ACC112 (cell line): ENCODE results near the gene PCSK5.

Experiments
- H2AFZ ChIP-seq: fragments of 200-600 bp; sonication (generic); one replicate; pipeline ENCODE4 v1.6.0; 2017; ENCODE audit warnings: antibody characterized with exemption, low read length; ENCODE audit not compliant: unreplicated experiment
- H3K27ac ChIP-seq: fragments of 200-600 bp; sonication (generic); 2 replicates; pipeline ENCODE4 v1.5.1; 2014; ENCODE audit warnings: low read depth, mild to moderate bottlenecking, antibody characterized with exemption, low read length, moderate library complexity
- H3K27me3 ChIP-seq: fragments of 200-600 bp; sonication (generic); 2 replicates; pipeline ENCODE4 v1.6.1; 2014; ENCODE audit warnings: mild to moderate bottlenecking, antibody characterized with exemption, low read length, moderate library complexity, mixed read lengths; ENCODE audit not compliant: insufficient read depth
- H3K36me3 ChIP-seq: fragments of 200-600 bp; sonication (generic); 2 replicates; pipeline ENCODE4 v1.6.1; 2016; ENCODE audit warnings: mild to moderate bottlenecking, antibody characterized with exemption, low read length, moderate library complexity, mixed read lengths; ENCODE audit not compliant: insufficient read depth
- H3K4me1 ChIP-seq: fragments of 200-600 bp; sonication (generic); one replicate; pipeline ENCODE4 v1.6.1; 2016; ENCODE audit warnings: low read length, mixed read lengths; ENCODE audit not compliant: insufficient read depth, unreplicated experiment, control insufficient read depth
- H3K4me3 ChIP-seq: fragments of 200-600 bp; sonication (generic); 2 replicates; pipeline ENCODE4 v1.5.1; 2014; ENCODE audit warnings: mild to moderate bottlenecking, low read depth, low read length
- H3K79me2 ChIP-seq: fragments of 200-600 bp; sonication (generic); one replicate; pipeline ENCODE4 v1.6.0; 2016; ENCODE audit warnings: low read length; ENCODE audit not compliant: control insufficient read depth, unreplicated experiment, insufficient read depth

Gene PCSK5

DNA sequence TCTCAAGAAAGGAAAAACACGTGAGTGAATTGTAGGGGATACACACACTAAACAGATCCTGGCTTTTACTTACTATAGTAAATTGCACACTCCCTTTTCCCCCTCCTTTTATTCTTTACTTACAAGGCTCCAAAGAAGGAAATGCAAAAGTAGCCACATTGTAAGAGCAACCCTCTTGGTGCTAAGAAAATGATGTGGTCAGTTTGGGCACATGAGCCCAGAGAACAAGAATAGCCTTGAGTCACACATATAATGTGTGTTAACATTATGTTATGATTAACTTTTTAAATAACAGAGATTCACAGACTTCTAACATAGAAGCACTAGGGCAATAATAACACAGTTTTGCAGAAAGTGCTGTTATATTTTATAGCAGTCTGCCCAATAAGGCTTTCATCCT is 48.5 kb downstream of the PCSK5 start:
- Histone ChIP-seq H2AFZ (no peak overlapping the region), H3K79me2 (no peaks in the 10 kb centered on the region), H3K27ac (no peak overlapping the region), H3K4me1 (no peaks in the 10 kb centered on the region), H3K36me3 (no peaks in the 10 kb centered on the region), H3K27me3 (no peaks in the 10 kb centered on the region), H3K4me3 (no peak overlapping the region)

DNA sequence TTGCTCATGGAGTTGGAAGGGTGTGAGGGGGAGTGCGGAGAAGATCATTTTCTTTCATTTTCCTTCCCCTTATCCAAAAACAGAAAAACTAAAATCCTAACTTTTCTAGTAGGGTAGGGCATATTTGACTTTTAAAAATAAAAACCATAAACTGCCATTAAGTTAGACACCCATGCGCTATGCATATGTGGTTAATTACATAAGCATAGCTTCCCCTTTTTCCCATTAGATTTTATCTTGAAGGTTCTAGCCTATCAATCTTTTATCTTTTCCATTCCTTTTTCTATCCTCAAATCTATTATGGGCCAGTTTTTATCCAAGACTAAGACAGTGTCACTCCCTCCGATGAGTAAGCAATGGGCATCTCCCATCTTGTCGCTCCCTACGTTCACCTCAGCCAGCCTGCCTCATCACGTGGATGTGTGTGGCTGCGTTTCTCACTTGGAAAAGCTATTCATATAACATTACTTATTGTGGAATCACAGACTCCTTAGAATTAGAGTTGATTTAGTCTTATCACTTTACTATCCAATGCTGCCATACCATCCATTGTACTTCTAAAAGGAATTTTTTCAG is 49.2 kb downstream of the PCSK5 start:
- Histone ChIP-seq H3K79me2 (no peaks in the 10 kb centered on the region), H3K4me1 (no peaks in the 10 kb centered on the region), H3K36me3 (no peaks in the 10 kb centered on the region), H2AFZ (no peak overlapping the region), H3K27ac (no peak overlapping the region), H3K4me3 (no peak overlapping the region), H3K27me3 (no peaks in the 10 kb centered on the region)

DNA sequence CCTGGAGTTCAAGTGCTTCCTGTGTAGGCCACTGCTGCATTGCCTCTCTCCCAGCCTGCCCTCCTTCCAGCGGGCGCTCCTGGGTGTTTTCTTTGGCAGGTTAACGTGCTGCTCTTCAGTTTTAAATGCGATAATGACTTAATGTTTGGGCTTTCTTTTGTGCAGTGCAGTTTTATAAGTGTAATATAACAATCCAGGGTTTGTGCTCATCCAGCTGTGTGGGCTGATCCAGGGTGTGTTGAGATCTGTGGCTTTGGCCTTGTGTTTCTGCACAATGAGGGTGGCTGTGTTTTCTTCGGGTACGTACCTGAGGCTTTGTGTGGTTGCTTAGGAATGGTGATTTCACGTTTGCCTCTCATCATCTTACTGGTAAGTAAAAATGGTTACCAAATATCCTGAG is 50.6 kb downstream of the PCSK5 start:
- no peaks in the 10 kb centered on the region for H3K27me3 ChIP-seq
- no peaks in the 10 kb centered on the region for H3K4me1 ChIP-seq
- no peak overlapping the region for H3K27ac ChIP-seq
- no peak overlapping the region for H3K4me3 ChIP-seq
- no peaks in the 10 kb centered on the region for H3K36me3 ChIP-seq
- no peak overlapping the region for H2AFZ ChIP-seq
- no peaks in the 10 kb centered on the region for H3K79me2 ChIP-seq

DNA sequence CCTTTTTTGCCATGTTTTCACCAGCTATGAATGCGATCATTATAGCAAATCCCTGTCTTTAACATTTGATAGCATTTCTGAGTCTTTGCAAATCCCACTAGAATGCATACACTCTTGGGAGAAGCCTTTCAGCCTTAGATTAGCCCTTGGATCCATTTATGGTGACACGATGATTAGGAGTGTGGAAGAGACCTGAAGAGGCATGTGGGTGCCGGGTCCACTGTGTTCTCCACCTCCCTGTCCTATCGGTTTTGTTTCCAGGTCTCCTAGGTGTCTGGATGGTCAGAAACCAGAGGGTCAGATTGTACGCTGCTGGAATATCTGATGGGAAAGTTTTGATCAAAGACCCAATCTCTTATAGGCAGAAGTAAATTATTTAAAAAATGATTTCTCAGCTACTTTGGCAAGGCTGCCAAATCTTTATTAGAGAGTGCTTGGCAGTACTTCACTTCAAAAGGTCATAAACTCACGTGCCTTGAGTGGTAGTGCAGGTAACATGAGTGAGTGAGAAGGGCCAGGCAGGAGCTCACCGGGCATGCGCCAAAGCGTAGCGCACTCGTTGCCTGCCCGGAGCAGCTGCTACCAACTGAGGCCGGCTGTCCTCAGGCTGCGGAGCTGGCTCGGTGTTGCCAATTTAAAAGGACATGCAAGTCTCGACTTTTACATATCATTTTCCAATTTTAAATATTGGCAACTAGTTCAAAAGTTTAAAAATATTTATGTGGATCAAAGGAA is 51.3 kb downstream of the PCSK5 start:
- Histone ChIP-seq H3K4me1 (no peaks in the 10 kb centered on the region), H3K27ac (no peak overlapping the region), H3K27me3 (no peaks in the 10 kb centered on the region), H3K36me3 (no peaks in the 10 kb centered on the region), H3K4me3 (no peak overlapping the region), H2AFZ (no peak overlapping the region), H3K79me2 (no peaks in the 10 kb centered on the region)

DNA sequence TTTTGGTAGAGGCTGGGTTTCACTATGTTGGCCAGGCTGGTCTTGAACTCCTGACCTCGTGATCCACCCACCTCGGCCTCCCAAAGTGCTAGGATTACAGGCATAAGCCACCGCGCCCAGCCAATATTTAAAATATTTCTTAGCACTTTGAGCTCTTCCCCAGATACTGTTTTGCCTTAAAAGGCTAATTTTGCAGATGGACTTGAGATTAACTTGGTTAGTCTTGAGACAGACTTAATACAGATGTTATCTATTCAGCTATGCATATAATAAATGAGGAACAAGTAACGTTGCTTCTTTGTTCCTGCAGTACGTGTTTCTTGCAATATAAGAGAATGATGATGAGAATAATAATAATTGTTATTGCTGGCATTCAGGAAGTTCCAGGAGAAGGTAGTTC is 56.3 kb downstream of the PCSK5 start:
- Histone ChIP-seq H3K4me3 (no peak overlapping the region), H3K79me2 (no peaks in the 10 kb centered on the region), H3K27me3 (no peaks in the 10 kb centered on the region), H3K27ac (no peak overlapping the region), H2AFZ (no peak overlapping the region), H3K36me3 (no peaks in the 10 kb centered on the region), H3K4me1 (no peaks in the 10 kb centered on the region)

DNA sequence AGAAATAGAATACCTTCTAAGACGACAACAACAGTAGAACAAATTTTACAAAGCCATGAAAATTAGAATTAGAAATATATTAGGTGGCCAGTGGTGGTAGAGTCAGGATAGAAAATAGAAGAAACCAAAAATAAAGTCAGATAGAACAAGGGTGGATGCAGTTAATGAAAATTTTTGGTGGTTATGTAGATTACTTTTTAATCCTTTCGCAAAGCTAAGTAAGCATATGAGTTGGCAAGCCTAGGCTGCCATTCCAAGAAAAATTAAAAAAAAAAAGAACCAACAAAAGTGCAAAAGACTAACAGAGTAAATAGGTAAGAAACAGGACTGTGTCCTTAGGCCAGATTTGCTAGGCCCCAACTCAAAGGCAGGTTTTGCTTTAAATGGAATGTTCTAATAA is 56.8 kb downstream of the PCSK5 start:
- H3K36me3 ChIP-seq, result no peaks in the 10 kb centered on the region
- H2AFZ ChIP-seq, result no peak overlapping the region
- no peaks in the 10 kb centered on the region for H3K27me3 ChIP-seq
- H3K4me1 ChIP-seq, result no peaks in the 10 kb centered on the region
- H3K79me2 ChIP-seq, result no peaks in the 10 kb centered on the region
- H3K27ac ChIP-seq, result no peak overlapping the region
- H3K4me3 ChIP-seq, result no peak overlapping the region

DNA sequence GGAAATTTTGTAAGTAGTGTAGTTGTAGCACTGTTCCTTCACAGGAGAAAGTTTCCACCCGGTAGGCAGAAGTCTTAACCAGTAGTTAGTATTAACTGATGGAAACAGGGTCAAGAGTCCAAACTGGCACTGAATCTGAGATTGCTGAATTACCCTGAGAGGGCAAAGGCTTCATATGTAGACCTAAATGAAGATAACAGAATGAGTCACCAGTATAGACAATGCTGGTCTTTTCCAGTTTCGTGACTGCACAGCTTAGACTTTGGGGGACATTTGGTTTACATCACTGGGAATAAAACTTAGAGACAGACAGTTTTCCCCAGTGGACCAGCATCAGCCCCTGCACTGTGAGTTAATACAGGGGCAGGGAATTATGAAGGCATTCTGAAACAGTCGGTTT is 60.5 kb downstream of the PCSK5 start:
- Histone ChIP-seq H3K4me3 (no peak overlapping the region), H3K79me2 (no peaks in the 10 kb centered on the region), H3K27ac (no peak overlapping the region), H2AFZ (no peak overlapping the region), H3K27me3 (no peaks in the 10 kb centered on the region), H3K4me1 (no peaks in the 10 kb centered on the region), H3K36me3 (no peaks in the 10 kb centered on the region)

DNA sequence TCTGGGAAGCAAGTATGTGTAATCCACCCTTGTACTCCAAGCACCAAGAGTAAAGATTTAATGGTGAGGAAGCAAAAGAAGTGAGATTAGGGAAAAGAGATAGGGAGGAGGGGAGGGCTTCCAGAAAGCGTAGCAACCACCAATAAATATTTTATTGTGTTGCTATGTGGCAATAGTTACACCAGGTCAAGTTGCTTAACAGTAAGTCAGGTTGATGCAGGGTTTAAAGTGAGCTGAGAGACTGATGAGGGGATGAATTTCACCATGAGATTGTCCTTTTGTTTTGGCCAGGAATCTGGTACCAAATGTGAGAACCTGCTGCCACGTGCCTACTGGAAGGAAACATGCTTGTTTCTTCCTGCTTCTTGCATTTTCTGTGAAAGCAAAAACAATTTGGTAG is 62.7 kb downstream of the PCSK5 start:
- H3K79me2 ChIP-seq, result no peaks in the 10 kb centered on the region
- no peaks in the 10 kb centered on the region for H3K36me3 ChIP-seq
- no peak overlapping the region for H3K4me3 ChIP-seq

DNA sequence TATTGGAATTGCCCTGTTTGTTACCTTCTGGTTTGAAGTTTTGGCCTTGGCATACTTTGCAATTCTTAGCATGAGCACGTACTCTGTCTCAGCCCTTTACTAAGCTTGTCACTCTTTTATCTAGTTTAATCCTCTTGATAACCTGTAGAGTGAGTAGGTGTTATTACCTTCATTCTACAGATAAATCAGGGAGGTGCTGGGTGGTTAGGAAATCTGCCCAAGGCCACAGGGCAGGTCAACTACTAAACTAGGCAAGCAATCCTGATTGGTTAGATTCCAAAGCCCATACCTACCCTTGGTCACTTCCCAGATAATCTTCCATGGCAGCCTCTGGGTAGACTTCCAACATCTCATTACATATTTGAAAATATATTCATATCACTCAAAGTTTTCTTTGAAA is 65.7 kb downstream of the PCSK5 start:
- H3K27me3 ChIP-seq, result no peaks in the 10 kb centered on the region
- H3K36me3 ChIP-seq, result no peaks in the 10 kb centered on the region
- no peaks in the 10 kb centered on the region for H3K4me1 ChIP-seq
- no peak overlapping the region for H3K27ac ChIP-seq
- H3K79me2 ChIP-seq, result no peaks in the 10 kb centered on the region
- no peak overlapping the region for H3K4me3 ChIP-seq
- no peak overlapping the region for H2AFZ ChIP-seq

More for the DNA sequence above, 62.7 kb downstream of the PCSK5 start:
- H3K4me1 ChIP-seq, result no peaks in the 10 kb centered on the region
- H2AFZ ChIP-seq, result no peak overlapping the region
- H3K27ac ChIP-seq, result no peak overlapping the region
- H3K27me3 ChIP-seq, result no peaks in the 10 kb centered on the region

DNA sequence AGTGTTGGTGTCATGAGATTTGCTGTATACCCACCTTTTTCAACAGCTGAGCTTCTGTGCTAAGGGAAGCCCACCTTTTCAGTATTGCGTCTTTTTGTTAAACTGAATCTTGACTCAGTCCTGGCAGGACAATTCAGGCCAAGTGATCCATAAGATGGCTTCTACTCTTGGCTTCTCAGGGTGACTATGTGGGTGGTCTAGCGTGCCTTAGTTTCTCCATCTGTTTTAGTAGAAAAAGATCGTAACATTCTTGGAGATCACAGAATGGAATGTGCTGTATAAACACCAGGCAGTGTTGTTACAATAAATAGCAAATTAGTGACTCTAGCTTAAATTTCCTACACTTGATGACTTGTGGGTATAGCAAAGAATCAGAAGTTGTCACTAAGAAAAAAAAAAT is 66.6 kb downstream of the PCSK5 start:
- no peak overlapping the region for H3K27ac ChIP-seq
- H3K4me3 ChIP-seq, result no peak overlapping the region
- no peak overlapping the region for H2AFZ ChIP-seq
- H3K27me3 ChIP-seq, result no peaks in the 10 kb centered on the region
- no peaks in the 10 kb centered on the region for H3K36me3 ChIP-seq
- no peaks in the 10 kb centered on the region for H3K79me2 ChIP-seq
- H3K4me1 ChIP-seq, result no peaks in the 10 kb centered on the region

DNA sequence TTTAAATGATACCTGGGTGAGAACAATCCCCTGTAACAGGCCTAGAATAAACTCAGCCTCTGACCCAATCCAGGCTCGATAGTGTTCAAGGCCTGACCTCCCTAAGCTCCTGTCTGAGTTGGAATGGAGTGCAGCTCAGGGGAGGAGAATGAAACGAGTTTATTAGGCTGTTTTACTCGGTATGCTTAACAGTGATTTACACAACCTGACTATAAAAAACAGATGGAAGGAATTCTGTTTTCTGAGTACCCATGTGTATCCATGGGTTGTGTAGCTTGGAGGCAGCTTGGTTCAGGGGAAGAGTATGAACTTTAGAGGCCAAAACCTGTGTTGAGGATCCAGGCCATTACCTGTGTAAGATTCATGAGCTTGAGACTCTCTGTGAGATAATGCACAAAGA is 67.8 kb downstream of the PCSK5 start:
- Histone ChIP-seq H2AFZ (no peak overlapping the region), H3K4me3 (no peak overlapping the region), H3K27me3 (no peaks in the 10 kb centered on the region), H3K4me1 (no peaks in the 10 kb centered on the region), H3K79me2 (no peaks in the 10 kb centered on the region), H3K27ac (no peak overlapping the region), H3K36me3 (no peaks in the 10 kb centered on the region)
